Measurements from ENCODE around the gene ADD3.

ADD3 gene

DNA sequence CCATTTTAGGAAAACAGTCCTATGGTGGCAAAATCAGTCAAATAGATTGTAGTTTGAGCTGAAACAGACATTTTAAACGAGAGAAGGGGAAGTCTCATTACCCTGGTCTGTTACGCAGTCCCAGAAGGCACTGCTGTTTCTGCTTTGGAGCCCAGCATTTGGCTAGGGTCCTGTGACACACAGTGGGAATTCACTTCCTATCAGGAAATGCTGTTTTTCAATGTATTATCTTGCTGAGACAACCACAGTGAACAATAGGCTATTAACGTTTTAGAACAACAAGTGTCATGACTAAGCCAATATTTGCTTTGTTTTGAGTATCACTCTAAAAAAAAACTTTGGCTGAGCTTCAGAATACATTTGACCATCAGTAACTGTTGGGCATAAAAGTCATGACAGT lies 74.1 kb downstream of the ADD3 start:
- H3K79me2 ChIP-seq (ENCODE audit: insufficient read depth, low read length) = peaks cover 41% of the 10 kb centered on the region
- H3K27ac ChIP-seq (ENCODE audit: low read length) = 0 out of 2 replicates have a peak overlapping the region, but pooled peaks have one; percentile 1
- no peak overlapping the region for H3K4me2 ChIP-seq (ENCODE audit: insufficient read depth, low read length)
- no peak for TF ChIP-seq EZH2 (IDR thresholded peaks at IDR 0.05; ENCODE audit: borderline replicate concordance, low read depth, low read length, severe bottlenecking)
- TF ChIP-seq, protein P1, sequence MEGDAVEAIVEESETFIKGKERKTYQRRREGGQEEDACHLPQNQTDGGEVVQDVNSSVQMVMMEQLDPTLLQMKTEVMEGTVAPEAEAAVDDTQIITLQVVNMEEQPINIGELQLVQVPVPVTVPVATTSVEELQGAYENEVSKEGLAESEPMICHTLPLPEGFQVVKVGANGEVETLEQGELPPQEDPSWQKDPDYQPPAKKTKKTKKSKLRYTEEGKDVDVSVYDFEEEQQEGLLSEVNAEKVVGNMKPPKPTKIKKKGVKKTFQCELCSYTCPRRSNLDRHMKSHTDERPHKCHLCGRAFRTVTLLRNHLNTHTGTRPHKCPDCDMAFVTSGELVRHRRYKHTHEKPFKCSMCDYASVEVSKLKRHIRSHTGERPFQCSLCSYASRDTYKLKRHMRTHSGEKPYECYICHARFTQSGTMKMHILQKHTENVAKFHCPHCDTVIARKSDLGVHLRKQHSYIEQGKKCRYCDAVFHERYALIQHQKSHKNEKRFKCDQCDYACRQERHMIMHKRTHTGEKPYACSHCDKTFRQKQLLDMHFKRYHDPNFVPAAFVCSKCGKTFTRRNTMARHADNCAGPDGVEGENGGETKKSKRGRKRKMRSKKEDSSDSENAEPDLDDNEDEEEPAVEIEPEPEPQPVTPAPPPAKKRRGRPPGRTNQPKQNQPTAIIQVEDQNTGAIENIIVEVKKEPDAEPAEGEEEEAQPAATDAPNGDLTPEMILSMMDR (IDR thresholded peaks at IDR 0.05; ENCODE audit: borderline replicate concordance, extremely low read depth, low read length, poor library complexity, severe bottlenecking) = no peak
- H3K4me3 ChIP-seq (ENCODE audit: low read depth in 1 of 2, low read length in 2 of 2) = no peak overlapping the region
- H3K9ac ChIP-seq (ENCODE audit: low read depth, low read length) = no peak overlapping the region
- no peak overlapping the region for H2AFZ ChIP-seq (ENCODE audit: low read depth, low read length)
- peak; percentile 43 for ATAC-seq (ENCODE audit: insufficient read depth, low read depth)
- H3K4me1 ChIP-seq (ENCODE audit: insufficient read depth, low read length) = peaks cover 21% of the 10 kb centered on the region
- no peaks in the 10 kb centered on the region for H3K36me3 ChIP-seq (ENCODE audit: insufficient read depth, low read length)
- no peaks in the 10 kb centered on the region for H3K27me3 ChIP-seq (ENCODE audit: insufficient read depth, low read length, poor library complexity)
- H4K20me1 ChIP-seq (ENCODE audit: insufficient read depth, low read length) = peaks cover 5% of the 10 kb centered on the region; the same call in 1 of the 2 replicates
- no peaks in the 10 kb centered on the region for H3K9me3 ChIP-seq (ENCODE audit: insufficient read depth, low read length, severe bottlenecking)
- DNase-seq = no peak

DNA sequence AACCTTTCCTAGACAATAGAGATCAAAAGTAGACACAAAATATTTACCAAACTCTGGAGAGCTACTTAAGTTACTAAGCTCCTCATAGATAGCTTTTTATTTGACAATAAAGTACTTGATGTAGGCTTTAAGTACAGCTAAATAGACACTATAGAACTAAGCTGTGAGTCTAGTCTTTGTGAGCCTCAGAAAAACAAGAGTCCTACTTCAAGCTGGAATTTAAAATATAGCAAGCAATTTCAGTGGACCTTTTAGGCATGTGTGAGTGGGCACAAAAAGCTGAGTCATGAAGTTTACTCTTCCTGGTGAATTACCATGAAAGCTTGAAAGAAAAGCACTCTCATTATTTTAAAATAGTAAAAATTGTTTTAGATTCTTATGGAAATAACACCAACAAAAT lies 76.1 kb downstream of the ADD3 start:
- ATAC-seq (ENCODE audit: insufficient read depth, low read depth) (0 out of 3 replicates have a peak, but pooled peaks have one; percentile 24), DNase-seq (no peak)
- H3K9ac ChIP-seq (ENCODE audit: low read depth, low read length) = no peak overlapping the region
- peaks cover 11% of the 10 kb centered on the region for H3K4me1 ChIP-seq (ENCODE audit: insufficient read depth, low read length)
- no peak overlapping the region for H3K27ac ChIP-seq (ENCODE audit: low read length)
- H3K9me3 ChIP-seq (ENCODE audit: insufficient read depth, low read length, severe bottlenecking) = no peaks in the 10 kb centered on the region
- H3K36me3 ChIP-seq (ENCODE audit: insufficient read depth, low read length) = no peaks in the 10 kb centered on the region
- no peaks in the 10 kb centered on the region for H4K20me1 ChIP-seq (ENCODE audit: insufficient read depth, low read length)
- H3K79me2 ChIP-seq (ENCODE audit: insufficient read depth, low read length) = peaks cover 28% of the 10 kb centered on the region; the same call in 1 of the 2 replicates
- TF ChIP-seq, protein P1 (IDR thresholded peaks at IDR 0.05; ENCODE audit: borderline replicate concordance, extremely low read depth, low read length, poor library complexity, severe bottlenecking) = no peak
- TF ChIP-seq EZH2 (IDR thresholded peaks at IDR 0.05; ENCODE audit: borderline replicate concordance, low read depth, low read length, severe bottlenecking) = no peak
- no peak overlapping the region for H3K4me3 ChIP-seq (ENCODE audit: low read depth in 1 of 2, low read length in 2 of 2)
- no peak overlapping the region for H2AFZ ChIP-seq (ENCODE audit: low read depth, low read length)
- H3K27me3 ChIP-seq (ENCODE audit: insufficient read depth, low read length, poor library complexity) = no peaks in the 10 kb centered on the region
- H3K4me2 ChIP-seq (ENCODE audit: insufficient read depth, low read length) = no peak overlapping the region

DNA sequence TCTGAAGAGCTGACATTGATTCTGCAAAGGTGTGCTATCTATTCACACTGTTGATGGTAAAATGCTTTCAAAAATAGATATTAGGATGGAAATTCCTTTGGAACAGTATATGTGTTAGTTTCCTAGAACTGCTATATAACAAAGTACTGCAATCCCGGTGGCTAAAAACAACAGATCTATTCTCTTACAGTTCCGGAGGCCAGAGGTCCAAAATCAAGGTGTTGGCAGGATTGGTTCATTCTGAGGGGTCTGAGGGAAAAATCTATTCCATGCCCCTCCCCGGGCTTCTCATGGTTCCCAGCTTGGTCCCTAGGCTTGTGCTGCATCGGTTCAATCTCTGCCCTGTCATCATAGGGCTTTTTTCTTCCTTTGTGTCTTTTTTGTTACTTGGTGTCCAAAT lies 79.9 kb downstream of the ADD3 start:
- H3K4me1 ChIP-seq (ENCODE audit: insufficient read depth, low read length) = 0 out of 2 replicates have a peak, but pooled peaks cover 4% of the 10 kb centered on the region
- H3K27me3 ChIP-seq (ENCODE audit: insufficient read depth, low read length, poor library complexity) = no peaks in the 10 kb centered on the region
- DNase-seq (no peak), ATAC-seq (ENCODE audit: insufficient read depth, low read depth) (no peak)
- H3K4me3 ChIP-seq (ENCODE audit: low read depth in 1 of 2, low read length in 2 of 2) = no peak overlapping the region
- no peak for TF ChIP-seq EZH2 (IDR thresholded peaks at IDR 0.05; ENCODE audit: borderline replicate concordance, low read depth, low read length, severe bottlenecking)
- TF ChIP-seq, protein P1 (IDR thresholded peaks at IDR 0.05; ENCODE audit: borderline replicate concordance, extremely low read depth, low read length, poor library complexity, severe bottlenecking) = no peak
- H3K9ac ChIP-seq (ENCODE audit: low read depth, low read length) = no peak overlapping the region
- no peak overlapping the region for H3K4me2 ChIP-seq (ENCODE audit: insufficient read depth, low read length)
- H2AFZ ChIP-seq (ENCODE audit: low read depth, low read length) = no peak overlapping the region
- H3K27ac ChIP-seq (ENCODE audit: low read length) = no peak overlapping the region
- H4K20me1 ChIP-seq (ENCODE audit: insufficient read depth, low read length) = peaks cover 4% of the 10 kb centered on the region
- H3K36me3 ChIP-seq (ENCODE audit: insufficient read depth, low read length) = no peaks in the 10 kb centered on the region
- H3K79me2 ChIP-seq (ENCODE audit: insufficient read depth, low read length) = peaks cover 26% of the 10 kb centered on the region; the same call in 1 of the 2 replicates
- no peaks in the 10 kb centered on the region for H3K9me3 ChIP-seq (ENCODE audit: insufficient read depth, low read length, severe bottlenecking)

All from DND-41 (cell line).